ENCODE measurements around the gene PAXIP1. TPM values are rescaled to one million over a fixed set of nuclear protein-coding genes. Genes with fewer than 3 reads are reported as not detected.

The PAXIP1 gene
- total RNA-seq, 1 donor from 2014 or later, result 5.0 TPM

DNA sequence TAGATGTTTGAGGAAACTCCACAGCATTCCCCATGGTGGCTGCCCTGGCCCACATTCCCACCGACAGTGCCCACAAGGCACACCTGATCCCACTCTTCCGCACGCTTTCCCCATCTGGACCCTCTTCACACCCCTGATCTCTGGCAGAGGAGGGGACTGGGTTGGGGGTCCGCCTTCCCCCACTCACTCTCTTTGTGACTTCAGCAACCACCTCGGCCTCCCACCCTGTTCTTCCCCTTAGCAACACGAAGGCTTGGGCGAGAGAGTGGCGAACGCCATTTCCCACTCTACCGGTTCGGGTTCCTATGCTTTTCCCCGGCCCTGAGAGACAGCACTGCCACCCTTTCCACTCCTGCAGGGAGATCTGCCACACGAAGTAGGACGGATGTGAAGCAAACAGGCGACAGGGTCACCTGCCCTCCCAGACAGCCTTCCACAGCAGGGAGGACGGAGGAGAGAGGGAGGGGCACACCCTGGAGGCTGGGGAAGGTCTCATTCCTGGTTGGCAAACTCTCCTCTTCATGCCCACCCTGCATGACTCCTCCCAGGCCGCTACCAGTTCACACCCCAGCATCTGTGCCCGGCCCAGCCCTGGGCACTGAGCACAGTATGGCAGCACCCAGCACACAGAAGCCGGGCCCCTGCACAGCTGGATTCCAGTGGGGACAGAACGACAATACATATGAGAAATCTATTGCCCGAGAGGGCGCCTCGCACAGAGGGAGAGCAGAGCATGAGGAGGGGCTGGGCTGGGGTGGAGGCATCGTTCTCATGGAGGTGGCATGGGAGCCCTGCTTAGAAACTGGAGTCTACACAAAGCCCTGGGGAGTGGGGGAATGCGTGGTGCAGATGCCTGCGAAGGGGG is 93.5 kb downstream of the PAXIP1 start:
- no peaks in the 10 kb centered on the region for H3K27me3 ChIP-seq (ENCODE audit: control insufficient read depth, insufficient read depth, low read length)
- no peaks in the 10 kb centered on the region for H3K36me3 ChIP-seq (ENCODE audit: control insufficient read depth, insufficient read depth, low read length)
- DNase-seq (ENCODE audit: low read depth), result no peak
- no peak overlapping the region for H3K4me3 ChIP-seq (ENCODE audit: low read depth, low read length)
- TF ChIP-seq CTCF (IDR thresholded peaks at IDR 0.05; ENCODE audit: insufficient read depth, low read length, severe bottlenecking), result no peak
- FAIRE-seq, result no peak

GRCh38 chr7:154907651-154908620 is 95.0 kb downstream of the PAXIP1 start:
- FAIRE-seq (no peak), DNase-seq (ENCODE audit: low read depth) (no peak)
- no peaks in the 10 kb centered on the region for H3K36me3 ChIP-seq (ENCODE audit: control insufficient read depth, insufficient read depth, low read length)
- H3K27me3 ChIP-seq (ENCODE audit: control insufficient read depth, insufficient read depth, low read length), result no peaks in the 10 kb centered on the region
- no peak overlapping the region for H3K4me3 ChIP-seq (ENCODE audit: low read depth, low read length)
- no peak for TF ChIP-seq CTCF (IDR thresholded peaks at IDR 0.05; ENCODE audit: insufficient read depth, low read length, severe bottlenecking)

DNA sequence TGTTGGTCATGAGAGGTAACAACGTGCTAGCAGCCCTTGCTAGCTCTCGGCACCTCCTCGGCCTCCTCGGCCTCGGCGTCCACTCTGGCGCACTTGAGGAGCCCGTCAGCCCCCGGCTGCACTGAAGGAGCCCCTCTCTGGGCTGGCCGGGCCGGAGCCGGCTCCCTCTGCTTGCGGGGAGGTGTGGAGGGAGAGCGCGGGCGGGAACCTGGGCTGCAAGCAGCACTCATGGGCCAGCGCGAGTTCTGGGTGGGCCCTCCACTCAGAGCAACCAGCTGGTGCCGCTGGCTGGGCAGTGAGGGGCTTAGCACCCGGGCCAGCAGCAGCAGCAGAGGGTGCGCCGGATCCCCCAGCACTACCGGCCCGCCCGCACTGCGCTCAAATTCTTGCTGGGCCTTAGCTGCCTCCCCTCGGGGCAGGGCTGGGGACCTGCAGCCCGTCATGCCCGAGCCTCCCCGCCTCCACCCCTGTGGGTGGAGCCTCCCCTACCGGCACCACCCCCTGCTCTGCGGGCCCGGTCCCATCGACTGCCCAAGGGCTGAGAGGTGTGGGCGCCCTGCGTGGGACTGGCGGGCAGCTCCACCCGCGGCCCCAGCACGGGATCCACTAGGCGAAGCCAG is 96.1 kb downstream of the PAXIP1 start:
- Histone ChIP-seq H3K4me3 (ENCODE audit: low read depth, low read length) (no peak overlapping the region), H3K27me3 (ENCODE audit: control insufficient read depth, insufficient read depth, low read length) (no peaks in the 10 kb centered on the region), H3K36me3 (ENCODE audit: control insufficient read depth, insufficient read depth, low read length) (no peaks in the 10 kb centered on the region)
- DNase-seq (ENCODE audit: low read depth) (no peak), FAIRE-seq (no peak)
- no peak for TF ChIP-seq CTCF (IDR thresholded peaks at IDR 0.05; ENCODE audit: insufficient read depth, low read length, severe bottlenecking)

DNA sequence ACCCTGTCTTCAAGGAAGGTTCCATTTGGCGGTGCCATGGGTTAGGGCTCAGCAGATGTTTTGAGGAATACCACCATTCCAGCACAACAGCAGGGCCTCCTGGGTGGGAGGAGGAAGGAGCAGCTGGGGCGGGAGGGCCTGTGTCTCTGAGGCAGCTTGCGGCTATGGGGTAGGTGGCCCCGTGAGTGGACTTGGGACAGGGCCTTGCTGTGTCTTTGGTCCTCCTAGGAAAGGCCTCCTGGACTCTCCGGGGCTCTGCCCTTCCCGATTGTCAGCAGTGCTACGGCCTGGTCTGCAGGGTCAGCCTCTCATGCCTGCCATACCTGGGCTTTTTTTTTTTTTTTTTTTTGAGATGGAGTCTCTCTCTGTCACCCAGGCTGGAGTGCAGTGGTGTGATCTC is 96.7 kb downstream of the PAXIP1 start:
- DNase-seq (ENCODE audit: low read depth) (no peak), FAIRE-seq (no peak)
- TF ChIP-seq CTCF (IDR thresholded peaks at IDR 0.05; ENCODE audit: insufficient read depth, low read length, severe bottlenecking), result no peak
- Histone ChIP-seq H3K4me3 (ENCODE audit: low read depth, low read length) (no peak overlapping the region), H3K36me3 (ENCODE audit: control insufficient read depth, insufficient read depth, low read length) (no peaks in the 10 kb centered on the region), H3K27me3 (ENCODE audit: control insufficient read depth, insufficient read depth, low read length) (no peaks in the 10 kb centered on the region)

GRCh38 chr7:154905615-154906014 is 97.3 kb downstream of the PAXIP1 start:
- no peak for TF ChIP-seq CTCF (IDR thresholded peaks at IDR 0.05; ENCODE audit: insufficient read depth, low read length, severe bottlenecking)
- no peak for FAIRE-seq
- no peaks in the 10 kb centered on the region for H3K36me3 ChIP-seq (ENCODE audit: control insufficient read depth, insufficient read depth, low read length)
- DNase-seq (ENCODE audit: low read depth), result no peak
- no peak overlapping the region for H3K4me3 ChIP-seq (ENCODE audit: low read depth, low read length)
- no peaks in the 10 kb centered on the region for H3K27me3 ChIP-seq (ENCODE audit: control insufficient read depth, insufficient read depth, low read length)
